Myocyte (in vitro differentiated cells): ENCODE measurements around the gene GAN. TPM values are rescaled to one million over a fixed set of nuclear protein-coding genes. Genes with fewer than 3 reads are reported as not detected.

ENCODE experiments used
- DNase-seq: peaks from one replicate; pipeline ENCODE4 v3.0.0-alpha.2; 2012; ENCODE audit warnings: low read depth
- total RNA-seq: library from RNA; depleted of rRNA; stranded (reverse); fragments of >200 nt; gene quantifications from 2 replicates; pipeline ENCODE4 v1.2.3, GENCODE V29; 2014

GAN gene
- total RNA-seq, 1 donor from 2014 or later = 10.3 TPM

DNA sequence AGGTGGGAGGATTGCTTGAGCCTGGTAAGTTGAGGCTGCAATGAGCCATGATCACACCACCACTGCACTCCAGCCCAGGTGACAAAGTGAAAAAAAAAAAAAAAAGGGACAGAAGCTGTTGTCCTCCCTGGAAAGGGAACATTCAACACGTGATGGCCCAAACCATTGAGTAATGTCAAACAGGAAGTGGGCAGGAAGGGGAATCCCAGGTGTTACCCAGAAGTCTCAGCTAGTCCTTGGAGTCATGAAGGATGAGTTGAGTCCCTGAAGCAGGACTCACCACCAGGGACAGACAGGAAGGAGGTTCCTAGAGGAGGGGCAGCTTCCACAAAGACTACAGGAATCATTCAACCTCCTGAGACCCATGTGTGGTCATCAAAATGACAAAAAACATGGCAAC, 110.0 kb downstream of the GAN start:
- DNase-seq = no peak

DNA sequence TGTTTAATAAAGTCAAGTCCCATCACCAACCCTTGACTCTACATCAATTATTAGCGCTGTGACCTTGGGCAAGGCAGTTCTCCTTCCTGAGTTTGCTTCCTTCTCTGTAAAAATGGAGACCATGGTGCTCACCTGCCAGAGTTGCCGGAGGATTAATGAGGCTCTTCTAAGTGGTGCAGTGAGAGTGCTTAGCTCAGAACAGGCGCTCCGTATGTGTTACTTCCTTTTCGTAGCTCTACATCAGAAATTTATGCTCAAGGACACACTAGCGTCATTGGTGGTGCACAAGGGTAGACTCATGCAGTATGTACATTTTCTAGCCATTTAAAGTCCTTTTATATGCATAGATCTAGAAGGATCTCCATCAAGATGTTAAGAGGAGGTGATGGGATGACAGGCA, 112.5 kb downstream of the GAN start:
- DNase-seq = no peak

DNA sequence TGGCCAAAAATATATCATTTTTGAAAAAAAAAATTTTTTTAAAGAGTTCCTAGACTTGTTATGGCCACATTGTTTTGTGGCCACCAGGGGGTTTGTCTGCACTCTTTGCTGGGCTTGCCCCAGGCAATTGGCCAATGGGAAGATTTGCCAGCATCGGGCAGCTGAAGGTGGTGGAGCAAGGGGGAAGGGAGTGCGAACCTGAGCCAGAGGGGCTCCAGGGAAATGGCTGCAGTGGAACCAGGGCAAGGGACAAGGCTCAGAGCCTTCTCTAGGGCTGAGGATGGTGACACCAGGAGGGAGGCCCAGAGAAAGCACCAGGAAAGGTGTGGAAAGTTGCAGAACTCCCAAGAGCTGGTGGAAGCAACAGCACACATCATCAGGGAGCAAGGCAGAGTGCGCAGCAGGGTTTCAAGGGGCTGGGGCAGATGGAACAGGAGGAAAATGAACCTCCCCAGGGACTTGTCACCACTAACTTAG, 114.3 kb downstream of the GAN start:
- DNase-seq = peak; percentile 59

DNA sequence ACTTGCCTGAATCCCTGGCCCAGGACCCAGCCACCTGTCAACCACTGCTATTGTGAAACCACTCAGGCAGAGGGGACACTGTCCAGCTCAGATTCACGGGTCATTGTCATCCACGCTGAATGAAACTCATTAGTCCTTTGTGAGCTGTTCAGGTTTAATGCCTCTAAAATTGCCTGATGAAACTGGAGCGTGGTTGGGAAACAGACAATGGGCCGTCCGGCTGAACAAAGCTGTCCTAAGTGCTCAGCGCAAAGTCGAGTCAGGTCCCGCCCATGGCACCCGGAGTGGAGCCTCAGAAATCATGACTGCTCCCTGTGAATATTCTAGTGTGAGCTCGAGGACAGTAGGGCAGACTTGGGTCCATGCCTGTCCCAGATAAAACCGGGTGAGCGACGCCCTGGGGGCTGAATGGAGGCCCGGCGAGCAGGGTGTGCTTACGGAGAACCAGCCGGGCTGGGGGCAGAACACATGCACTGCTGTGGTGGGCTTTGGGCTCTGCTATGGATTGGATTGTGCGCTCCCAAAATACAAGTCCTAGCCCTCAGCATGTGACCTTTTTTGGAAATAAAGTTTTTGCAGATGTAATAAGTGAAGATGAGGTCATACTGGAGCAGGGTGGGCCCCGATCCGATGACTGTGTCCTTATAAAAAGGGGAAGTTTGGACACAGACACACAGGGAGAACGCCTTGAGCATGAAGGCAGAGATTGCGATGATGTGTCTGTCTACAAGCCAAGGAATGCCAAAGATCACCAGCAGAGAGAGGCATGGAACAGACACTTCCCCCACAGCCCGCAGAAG, 117.0 kb downstream of the GAN start:
- peak; percentile 54 for DNase-seq

DNA sequence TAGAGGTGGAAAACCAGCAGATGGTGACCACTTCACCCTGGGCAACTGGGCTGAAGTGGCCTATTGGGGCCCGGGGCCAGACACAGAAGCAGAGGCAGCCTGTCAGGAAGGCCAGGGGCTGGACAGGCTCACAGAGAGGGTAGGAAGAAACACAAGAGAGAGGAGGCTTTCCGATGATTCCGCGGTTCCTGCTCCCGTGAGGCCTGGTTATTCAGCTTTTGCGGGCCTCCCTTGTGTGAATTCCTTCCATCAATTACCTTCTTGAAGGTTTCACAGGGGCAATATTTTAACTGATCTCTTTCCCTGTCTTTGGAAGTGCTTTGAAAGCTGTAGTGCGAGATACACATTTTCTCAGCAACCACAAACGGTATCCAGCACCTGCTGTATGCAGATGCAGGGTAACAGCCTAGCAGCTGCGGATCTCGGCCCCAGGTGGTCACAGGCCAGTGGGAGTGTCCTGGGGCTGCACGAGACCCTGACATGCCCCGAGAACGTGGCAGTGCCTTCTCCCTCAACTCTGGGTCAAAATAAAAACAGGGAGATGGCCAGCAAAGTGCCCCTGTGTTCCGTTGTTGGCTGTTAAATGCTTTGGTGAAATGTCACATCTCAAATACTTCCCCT, 118.3 kb downstream of the GAN start:
- peak; percentile 46 for DNase-seq

DNA sequence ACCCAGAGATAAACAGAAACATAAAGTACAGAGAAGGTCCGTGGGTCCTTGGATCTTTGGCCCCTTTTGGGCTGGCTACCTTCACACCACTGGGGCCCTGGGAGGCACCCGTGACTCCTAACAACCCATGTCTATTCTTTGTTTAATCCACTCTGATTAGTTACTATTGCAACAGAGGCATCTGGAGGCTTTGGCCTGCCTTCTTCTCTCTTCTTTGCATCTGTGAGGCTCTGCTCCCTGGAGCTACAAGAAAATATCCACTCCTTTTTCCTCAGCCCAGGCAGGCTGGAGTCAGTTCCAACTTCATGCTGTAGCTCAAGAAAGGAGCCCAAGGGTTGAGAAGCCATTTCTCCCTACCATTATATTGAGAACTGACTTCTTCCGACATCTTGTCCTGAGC, 120.3 kb downstream of the GAN start:
- no peak for DNase-seq

DNA sequence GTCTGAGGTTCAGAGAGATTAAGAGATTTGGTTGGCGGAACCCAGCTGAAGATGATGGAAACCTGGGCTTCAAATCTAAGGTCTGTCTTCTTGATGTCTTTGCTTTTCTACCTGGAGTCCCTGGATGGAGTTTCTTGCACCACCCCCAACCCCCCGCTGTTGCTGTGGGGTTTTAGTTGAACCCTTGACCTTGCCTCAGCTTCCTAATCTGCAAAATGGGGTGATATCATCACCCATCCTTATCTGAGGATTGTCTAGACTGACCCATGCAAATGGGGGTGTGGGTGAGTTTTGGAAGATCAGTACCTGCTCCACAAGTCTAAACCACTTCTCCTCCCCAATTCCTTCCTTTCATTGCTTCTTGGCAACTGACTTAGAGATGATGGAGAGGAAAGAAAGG, 120.8 kb downstream of the GAN start:
- no peak for DNase-seq

DNA sequence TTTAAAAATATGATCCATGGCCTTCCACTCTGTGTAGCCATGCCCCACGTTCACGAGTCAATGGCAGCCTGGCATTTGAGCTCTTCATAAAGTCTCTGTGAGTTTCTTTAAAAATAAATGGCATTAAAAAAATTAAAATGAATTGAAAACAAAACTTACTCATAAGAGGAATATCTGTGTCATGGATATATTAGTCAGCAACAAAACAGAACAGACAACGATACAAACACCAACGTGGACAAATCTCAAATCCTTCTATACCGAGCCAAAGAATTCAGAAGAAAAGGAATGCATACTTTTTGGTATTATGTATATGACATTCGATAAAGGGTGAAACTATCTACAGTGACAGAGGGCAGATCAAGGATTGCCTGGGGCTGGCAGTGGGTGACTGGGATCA, 121.6 kb downstream of the GAN start:
- no peak for DNase-seq

DNA sequence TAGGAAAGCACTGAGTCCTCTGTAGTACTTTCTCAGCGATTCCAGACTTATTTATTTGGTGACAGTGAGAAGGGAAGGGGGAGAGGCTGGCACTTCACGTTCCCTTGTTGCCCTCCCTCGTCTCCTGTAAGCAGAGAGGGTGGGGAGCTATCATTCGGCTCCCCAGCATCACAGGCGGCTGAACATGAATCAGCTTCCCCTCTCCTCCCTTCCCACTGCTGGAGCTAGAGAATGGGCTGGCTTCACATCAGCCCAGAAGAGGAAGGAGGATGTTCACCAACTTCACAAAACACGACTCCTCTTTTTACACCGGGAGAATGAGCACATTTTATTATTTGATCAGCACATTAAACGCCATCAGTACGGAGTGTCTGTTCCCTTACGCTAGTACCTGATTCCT, 123.1 kb downstream of the GAN start:
- DNase-seq = no peak

Other genes starting within 250 kb of the GAN start
- gene C16orf46, start 237.7 kb upstream of the GAN start, total RNA-seq = 1.0 and 1.9 TPM in 2 replicates
- gene GCSH, start 218.6 kb upstream of the GAN start, total RNA-seq = 43.5 and 48.6 TPM in 2 replicates
- gene BCO1, start 76.3 kb upstream of the GAN start, total RNA-seq = not detected in 2 replicates
- gene CMIP, start 129.8 kb downstream of the GAN start, total RNA-seq = 13.5 and 20.0 TPM in 2 replicates